ENCODE data around the gene FGL2. TPM values are rescaled to one million over a fixed set of nuclear protein-coding genes. Genes with fewer than 3 reads are reported as not detected.

The FGL2 gene
- total RNA-seq, result 10 to 100 TPM; 23.1 to 45.2 (median 33.6) TPM

GRCh38 chr7:77199013-77199966, at the start of gene FGL2:
FGL2 (minus strand) TSS chr7:77199819; CDS start chr7:77199793, 26 bp downstream.
- WGBS, 2 donors (ENCODE audit: low coverage in 1 of 2), result 3 to 7% methylated on average over 15 of the region's 15 CpGs
- Histone ChIP-seq H3K27ac (peak within 1 kb of the TSS; percentile 74 to 83 (median 74)), H3K4me1 (peaks cover 6 to 63% (median 28%) of the 10 kb centered on the region in 4 donors), H3K9me3 (no peaks in the 10 kb centered on the region), H3K4me3 (peak within 1 kb of the TSS; percentile 24 to 57 (median 37)), H3K27me3 (no peaks in the 10 kb centered on the region), H3K36me3 (no peaks in the 10 kb centered on the region)
- peak; percentile 75 for DNase-seq
- intact Hi-C loops (cut with DNase I; ENCODE audit: low total_unique reads) (no loop called here), in situ Hi-C loops (cut with MboI; ENCODE audit: low pct_ligation_motif_present in 1 of 4, low pct_unique_long_range_greater_than_20kb in 1 of 4, low sequenced_read_pairs in 3 of 4) (no loop called here)
- TF ChIP-seq CTCF (IDR thresholded peaks at IDR 0.05) (no peak), POLR2AphosphoS5 (IDR thresholded peaks at IDR 0.05) (peak; percentile 62 to 89 (median 85)), POLR2A (IDR thresholded peaks at IDR 0.05) (peak; percentile 56), EP300 (IDR thresholded peaks at IDR 0.05; ENCODE audit: low read depth) (no peak)

- in situ Hi-C loops (cut with MboI; ENCODE audit: low pct_ligation_motif_present in 1 of 4, low pct_unique_long_range_greater_than_20kb in 1 of 4, low sequenced_read_pairs in 3 of 4), result loop anchor here in 1 of 4 donors (25.0 kb wide), 1 partner anchor 111 kb away; no protein-coding TSS in a partner anchor
- H3K27ac ChIP-seq, result no peak overlapping the region
These were observed 48.5 kb upstream of the FGL2 start for GRCh38 chr7:77248154-77248553.

GRCh38 chr7:77247206-77247850, 47.7 kb upstream of the FGL2 start:
- no peak overlapping the region for H3K27ac ChIP-seq
- peak; percentile 90 for DNase-seq
- H3K4me3 ChIP-seq, result no peak overlapping the region
- WGBS, 2 donors (ENCODE audit: low coverage in 1 of 2), result 35% methylated on average over 3 of the region's 3 CpGs
- TF ChIP-seq EP300 (IDR thresholded peaks at IDR 0.05; ENCODE audit: low read depth) (no peak), CTCF (IDR thresholded peaks at IDR 0.05) (peak; percentile 72 to 91 (median 84))
- peaks cover 0 to 15% (median 2%) of the 10 kb centered on the region in 4 donors for H3K4me1 ChIP-seq
- H3K9me3 ChIP-seq, result no peaks in the 10 kb centered on the region
- in situ Hi-C loops (cut with MboI; ENCODE audit: low pct_ligation_motif_present in 1 of 4, low pct_unique_long_range_greater_than_20kb in 1 of 4, low sequenced_read_pairs in 3 of 4) (loop anchor here in 1 of 4 donors (25.0 kb wide), 1 partner anchor 110 kb away; no protein-coding TSS in a partner anchor), intact Hi-C loops (cut with DNase I; ENCODE audit: low total_unique reads) (no loop called here)
- no peaks in the 10 kb centered on the region for H3K27me3 ChIP-seq
- no peaks in the 10 kb centered on the region for H3K36me3 ChIP-seq

More at GRCh38 chr7:77248154-77248553, 48.5 kb upstream of the FGL2 start:
- H3K27me3 ChIP-seq, result no peaks in the 10 kb centered on the region
- no peak for TF ChIP-seq POLR2AphosphoS5 (IDR thresholded peaks at IDR 0.05)
- TF ChIP-seq CTCF (IDR thresholded peaks at IDR 0.05), result no peak
- no peak for TF ChIP-seq POLR2A (IDR thresholded peaks at IDR 0.05)
- no peak for TF ChIP-seq EP300 (IDR thresholded peaks at IDR 0.05; ENCODE audit: low read depth)
- H3K4me3 ChIP-seq, result no peak overlapping the region
- H3K36me3 ChIP-seq, result no peaks in the 10 kb centered on the region
- peaks cover 0 to 15% (median 2%) of the 10 kb centered on the region in 4 donors for H3K4me1 ChIP-seq
- 77 to 88% methylated on average over 3 of the region's 3 CpGs for WGBS, 2 donors (ENCODE audit: low coverage in 1 of 2)
- H3K9me3 ChIP-seq, result no peaks in the 10 kb centered on the region
- intact Hi-C loops (cut with DNase I; ENCODE audit: low total_unique reads), result no loop called here
- no peak for DNase-seq

Measured in transverse colon (tissue), 4 donors.